ENCODE data around the gene MICA.
"Not testable (repeated sequence)": the region's sequence is repeated elsewhere in the genome, so short reads cannot be mapped to it uniquely, and the experiment has no call there.

MICA gene

DNA sequence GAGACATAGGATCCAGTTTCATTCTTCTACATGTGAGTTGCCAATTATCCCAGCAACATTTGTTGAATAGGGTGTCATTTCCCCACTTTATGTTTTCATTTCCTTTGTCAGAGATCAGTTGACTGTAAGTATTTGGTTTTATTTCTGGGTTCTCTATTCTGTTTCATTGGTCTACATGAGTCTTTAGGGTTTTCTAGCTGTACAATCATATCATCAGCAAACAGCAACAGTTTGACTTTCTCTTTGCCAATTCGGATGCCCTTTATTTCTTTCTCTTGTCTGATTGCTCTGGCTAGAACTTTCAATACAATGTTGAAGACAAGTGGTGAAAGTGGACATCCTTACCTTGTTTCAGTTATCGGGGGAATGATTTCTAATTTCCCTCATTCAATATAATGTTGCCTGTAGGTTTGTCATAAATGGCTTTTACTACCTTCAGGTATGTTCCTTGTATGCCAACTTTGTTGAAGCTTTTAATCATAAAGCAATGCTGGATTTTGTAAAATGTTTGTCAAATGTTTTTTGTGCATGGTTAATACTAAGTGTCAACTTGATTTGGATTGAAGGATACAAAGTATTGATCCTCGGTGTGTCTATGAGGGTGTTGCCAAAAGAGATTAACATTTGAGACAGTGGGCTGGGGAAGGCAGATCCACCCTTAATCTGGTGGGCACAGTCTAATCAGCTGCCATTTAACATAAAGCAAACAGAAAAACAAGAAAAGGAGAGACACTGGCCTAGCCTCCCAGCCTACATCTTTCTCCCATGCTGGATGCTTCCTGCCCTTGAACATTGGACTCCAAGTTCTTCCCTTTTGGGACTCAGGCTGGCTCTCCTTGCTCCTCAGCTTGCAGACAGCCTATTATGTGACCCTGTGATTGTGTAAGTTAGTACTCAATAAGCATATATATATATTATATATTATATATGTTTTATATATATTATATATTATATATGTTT is 23.3 kb downstream of the MICA start:
- Histone ChIP-seq H3K36me3 (ENCODE audit: control insufficient read depth, insufficient read depth, low read length) (no peaks in the 10 kb centered on the region), H3K27me3 (replicated peaks; ENCODE audit: control insufficient read depth, insufficient read depth, low read length) (no peaks in the 10 kb centered on the region), H3K4me3 (replicated peaks; ENCODE audit: low read depth, low read length) (no peak overlapping the region)
- no peak for DNase-seq (ENCODE audit: extremely low read depth, insufficient read length)
- TF ChIP-seq, protein P1, sequence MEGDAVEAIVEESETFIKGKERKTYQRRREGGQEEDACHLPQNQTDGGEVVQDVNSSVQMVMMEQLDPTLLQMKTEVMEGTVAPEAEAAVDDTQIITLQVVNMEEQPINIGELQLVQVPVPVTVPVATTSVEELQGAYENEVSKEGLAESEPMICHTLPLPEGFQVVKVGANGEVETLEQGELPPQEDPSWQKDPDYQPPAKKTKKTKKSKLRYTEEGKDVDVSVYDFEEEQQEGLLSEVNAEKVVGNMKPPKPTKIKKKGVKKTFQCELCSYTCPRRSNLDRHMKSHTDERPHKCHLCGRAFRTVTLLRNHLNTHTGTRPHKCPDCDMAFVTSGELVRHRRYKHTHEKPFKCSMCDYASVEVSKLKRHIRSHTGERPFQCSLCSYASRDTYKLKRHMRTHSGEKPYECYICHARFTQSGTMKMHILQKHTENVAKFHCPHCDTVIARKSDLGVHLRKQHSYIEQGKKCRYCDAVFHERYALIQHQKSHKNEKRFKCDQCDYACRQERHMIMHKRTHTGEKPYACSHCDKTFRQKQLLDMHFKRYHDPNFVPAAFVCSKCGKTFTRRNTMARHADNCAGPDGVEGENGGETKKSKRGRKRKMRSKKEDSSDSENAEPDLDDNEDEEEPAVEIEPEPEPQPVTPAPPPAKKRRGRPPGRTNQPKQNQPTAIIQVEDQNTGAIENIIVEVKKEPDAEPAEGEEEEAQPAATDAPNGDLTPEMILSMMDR (IDR thresholded peaks at IDR 0.05; ENCODE audit: insufficient read depth, low read length, poor library complexity, severe bottlenecking) = no peak

DNA sequence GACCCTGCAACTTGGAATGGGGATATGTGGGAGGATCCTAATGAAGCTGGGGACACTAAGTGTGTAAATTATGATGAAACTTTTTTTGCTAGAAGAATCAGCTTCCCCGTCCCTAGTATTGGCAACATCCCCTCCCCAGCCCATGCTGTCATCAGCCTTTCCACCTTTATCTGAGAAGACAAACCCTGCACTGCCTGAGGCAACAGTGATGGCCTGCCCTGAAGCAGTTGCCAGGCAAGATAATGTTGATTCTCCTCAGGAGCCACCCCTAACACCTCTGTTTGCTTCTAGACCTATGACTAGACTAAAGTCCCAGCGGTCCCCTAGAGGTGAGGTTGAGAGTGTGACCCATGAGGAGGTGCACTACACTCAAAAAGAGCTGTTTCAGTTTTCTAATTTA is 27.1 kb downstream of the MICA start:
- H3K27me3 ChIP-seq (replicated peaks; ENCODE audit: control insufficient read depth, insufficient read depth, low read length) = no peaks in the 10 kb centered on the region
- TF ChIP-seq, protein P1 (IDR thresholded peaks at IDR 0.05; ENCODE audit: insufficient read depth, low read length, poor library complexity, severe bottlenecking) = no peak
- no peak overlapping the region for H3K4me3 ChIP-seq (replicated peaks; ENCODE audit: low read depth, low read length)
- no peak for DNase-seq (ENCODE audit: extremely low read depth, insufficient read length)
- H3K36me3 ChIP-seq (ENCODE audit: control insufficient read depth, insufficient read depth, low read length) = no peaks in the 10 kb centered on the region

DNA sequence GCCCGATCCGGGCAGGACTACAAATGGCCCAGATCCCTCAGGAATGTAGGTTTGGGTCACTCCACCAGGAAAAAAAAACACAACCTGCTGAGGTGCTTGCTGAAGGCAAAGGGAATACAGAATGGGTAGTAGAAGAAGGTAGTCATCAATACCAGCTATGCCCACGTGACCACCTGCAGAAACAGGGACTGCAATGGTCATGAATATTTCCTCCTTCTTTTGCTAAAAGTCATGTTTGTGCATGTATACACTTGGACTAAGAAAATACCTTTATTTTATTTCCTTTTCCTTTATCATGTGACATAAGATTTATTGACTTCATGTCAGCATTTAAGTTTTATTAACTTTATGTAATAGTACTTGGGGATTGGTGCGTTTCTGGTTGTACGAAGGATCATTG is 31.7 kb downstream of the MICA start:
- not testable (repeated sequence) for DNase-seq (ENCODE audit: extremely low read depth, insufficient read length); H3K27me3 ChIP-seq (replicated peaks; ENCODE audit: control insufficient read depth, insufficient read depth, low read length); H3K36me3 ChIP-seq (ENCODE audit: control insufficient read depth, insufficient read depth, low read length); H3K4me3 ChIP-seq (replicated peaks; ENCODE audit: low read depth, low read length)

DNA sequence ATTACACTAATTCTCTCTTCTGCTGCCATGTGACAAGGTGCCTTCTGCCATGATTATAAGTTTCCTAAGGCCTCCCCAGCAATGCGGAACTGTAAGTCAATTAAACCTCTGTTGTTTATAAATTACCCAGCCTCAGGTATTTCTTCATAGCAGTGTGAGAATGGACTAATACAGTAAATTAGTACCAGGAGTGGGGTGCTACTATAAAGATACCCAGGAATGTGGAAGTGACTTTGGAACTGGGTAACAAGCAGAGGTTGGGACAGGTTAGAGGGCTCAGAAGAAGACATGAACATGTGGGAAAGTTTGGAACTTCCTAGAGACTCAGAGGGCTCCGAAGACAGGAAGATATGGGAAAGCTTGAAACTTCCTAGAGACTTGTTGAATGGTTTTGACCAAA is 34.8 kb downstream of the MICA start:
- no peak for DNase-seq (ENCODE audit: extremely low read depth, insufficient read length)
- TF ChIP-seq, protein P1 (IDR thresholded peaks at IDR 0.05; ENCODE audit: insufficient read depth, low read length, poor library complexity, severe bottlenecking) = no peak
- H3K36me3 ChIP-seq (ENCODE audit: control insufficient read depth, insufficient read depth, low read length) = no peaks in the 10 kb centered on the region
- no peaks in the 10 kb centered on the region for H3K27me3 ChIP-seq (replicated peaks; ENCODE audit: control insufficient read depth, insufficient read depth, low read length)
- no peak overlapping the region for H3K4me3 ChIP-seq (replicated peaks; ENCODE audit: low read depth, low read length)

DNA sequence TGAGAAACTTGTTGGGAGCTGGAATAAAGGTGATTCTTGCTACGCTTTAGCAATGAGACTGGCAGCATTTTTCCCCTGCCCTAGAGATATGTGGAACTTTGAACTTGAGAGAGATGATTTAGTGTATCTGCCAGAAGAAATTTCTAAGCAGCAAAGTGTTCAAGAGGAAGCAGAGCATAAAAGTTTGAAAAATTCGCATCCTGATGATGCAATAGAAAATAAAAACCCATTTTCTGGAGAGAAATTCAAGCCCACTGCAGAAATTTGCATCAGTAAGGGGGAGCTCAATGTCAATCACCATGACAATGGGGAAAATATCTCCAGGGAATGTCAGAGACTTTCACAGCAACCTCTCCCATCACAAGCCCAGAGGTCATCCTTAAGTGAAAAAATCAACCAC is 35.3 kb downstream of the MICA start:
- no peaks in the 10 kb centered on the region for H3K36me3 ChIP-seq (ENCODE audit: control insufficient read depth, insufficient read depth, low read length)
- no peak overlapping the region for H3K4me3 ChIP-seq (replicated peaks; ENCODE audit: low read depth, low read length)
- TF ChIP-seq, protein P1 (IDR thresholded peaks at IDR 0.05; ENCODE audit: insufficient read depth, low read length, poor library complexity, severe bottlenecking) = no peak
- DNase-seq (ENCODE audit: extremely low read depth, insufficient read length) = no peak
- H3K27me3 ChIP-seq (replicated peaks; ENCODE audit: control insufficient read depth, insufficient read depth, low read length) = no peaks in the 10 kb centered on the region

DNA sequence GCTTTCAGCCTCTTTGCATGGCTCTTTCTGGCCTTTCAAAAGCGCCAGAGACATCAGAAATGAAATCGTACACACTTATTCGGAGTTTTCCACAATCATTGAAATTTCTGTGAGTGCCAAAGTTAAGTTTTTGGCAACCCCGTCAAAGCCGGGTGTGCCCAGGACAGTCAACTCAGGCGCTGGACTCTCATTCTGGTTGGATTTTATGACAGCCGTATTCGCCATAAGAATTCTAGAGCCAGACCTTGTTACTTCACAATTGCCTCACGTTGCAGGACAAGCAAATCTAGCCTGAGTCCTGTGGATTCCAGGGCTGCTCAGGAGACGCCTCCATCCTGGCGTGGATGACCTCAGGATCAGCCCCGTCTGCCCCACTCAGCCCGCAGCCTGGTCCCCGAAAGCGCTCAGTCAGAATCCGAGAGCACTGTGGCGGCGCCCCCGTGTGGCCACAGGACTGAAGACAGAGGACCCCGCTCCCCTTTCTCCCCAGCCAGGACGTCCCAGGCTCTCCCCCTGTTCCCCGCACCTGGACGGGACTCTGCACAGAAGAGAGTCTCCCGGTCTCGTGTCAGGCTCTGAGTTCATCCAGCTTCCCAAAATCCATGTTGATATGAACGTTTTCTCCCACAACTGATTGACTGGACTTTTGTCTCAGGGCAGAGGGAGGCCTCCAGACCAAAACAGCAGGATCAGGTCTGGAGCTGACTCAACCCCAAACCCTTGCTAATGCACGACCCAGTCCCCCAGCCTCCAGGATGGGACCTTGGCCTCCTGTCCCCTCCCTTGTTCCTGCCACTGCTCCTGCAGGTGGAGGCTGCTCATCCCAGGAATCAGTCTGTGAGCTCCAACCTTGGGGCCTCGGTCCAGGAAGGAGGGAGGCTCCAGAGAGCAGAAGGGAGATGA is 38.2 kb downstream of the MICA start:
- no peaks in the 10 kb centered on the region for H3K36me3 ChIP-seq (ENCODE audit: control insufficient read depth, insufficient read depth, low read length)
- H3K27me3 ChIP-seq (replicated peaks; ENCODE audit: control insufficient read depth, insufficient read depth, low read length) = no peaks in the 10 kb centered on the region
- H3K4me3 ChIP-seq (replicated peaks; ENCODE audit: low read depth, low read length) = no peak overlapping the region
- DNase-seq (ENCODE audit: extremely low read depth, insufficient read length) = peak; percentile 56
- TF ChIP-seq, protein P1 (IDR thresholded peaks at IDR 0.05; ENCODE audit: insufficient read depth, low read length, poor library complexity, severe bottlenecking) = peak; percentile 91
